ENCODE results near the gene SNUPN. TPM values are rescaled to one million over a fixed set of nuclear protein-coding genes. Genes with fewer than 3 reads are reported as not detected.

SNUPN gene
- total and polyA plus RNA-seq, 2 of the 4 experiments (the other 2 are of a cell fraction) = 23.8 to 24.1 TPM

DNA sequence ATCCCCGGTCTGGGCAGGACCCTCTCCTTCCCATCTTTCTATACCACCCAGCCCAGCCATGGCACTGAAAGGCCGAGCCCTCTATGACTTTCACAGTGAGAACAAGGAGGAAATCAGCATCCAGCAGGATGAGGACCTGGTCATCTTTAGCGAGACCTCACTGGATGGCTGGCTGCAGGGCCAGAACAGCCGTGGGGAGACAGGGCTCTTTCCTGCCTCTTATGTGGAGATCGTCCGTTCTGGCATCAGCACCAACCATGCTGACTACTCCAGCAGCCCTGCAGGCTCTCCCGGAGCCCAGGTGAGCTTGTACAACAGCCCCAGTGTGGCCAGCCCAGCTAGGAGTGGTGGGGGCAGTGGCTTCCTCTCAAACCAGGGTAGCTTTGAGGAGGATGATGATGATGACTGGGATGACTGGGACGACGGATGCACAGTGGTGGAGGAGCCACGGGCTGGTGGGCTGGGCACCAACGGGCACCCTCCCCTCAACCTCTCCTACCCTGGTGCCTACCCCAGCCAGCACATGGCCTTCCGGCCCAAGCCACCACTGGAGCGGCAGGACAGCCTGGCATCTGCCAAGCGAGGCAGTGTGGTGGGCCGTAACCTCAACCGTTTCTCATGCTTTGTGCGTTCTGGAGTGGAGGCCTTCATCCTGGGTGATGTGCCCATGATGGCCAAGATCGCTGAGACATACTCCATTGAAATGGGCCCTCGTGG lies 23.7 kb upstream of the SNUPN start:
- no peak overlapping the region for H3K18ac ChIP-seq (ENCODE audit: low read depth, low read length)
- peak overlapping the region; percentile 100 for H2AK9ac ChIP-seq (replicated peaks; ENCODE audit: low read depth, low read length, poor library complexity)
- H3K14ac ChIP-seq (replicated peaks; ENCODE audit: low read depth, low read length) = peak overlapping the region; percentile 99
- no peaks in the 10 kb centered on the region for H3K27me3 ChIP-seq (ENCODE audit: control insufficient read depth, insufficient read depth, low read length)
- POLR2A ChIA-PET (ENCODE audit: unreplicated experiment) = interaction anchor here (1.0 kb wide), 2 partner anchors 12 to 196 kb away, joined by 3 to 12 read pairs; no protein-coding TSS in a partner anchor
- peak overlapping the region; percentile 64; the same call in 1 of the 2 replicates for H2BK120ac ChIP-seq (ENCODE audit: low read depth, low read length)
- H3K56ac ChIP-seq (ENCODE audit: extremely low read depth, insufficient read depth, low read length) = peak overlapping the region; percentile 93; the same call in 1 of the 2 replicates
- DNase-seq (no peak), ATAC-seq (ENCODE audit: low read depth) (no peak)
- no peak for TF ChIP-seq CEBPB (IDR thresholded peaks at IDR 0.05; ENCODE audit: low read depth, low read length)
- TF ChIP-seq CHD1 (IDR thresholded peaks at IDR 0.05; ENCODE audit: low read depth, low read length) = no peak
- no peak for TF ChIP-seq ELK1 (IDR thresholded peaks at IDR 0.05; ENCODE audit: borderline replicate concordance, low read depth, low read length)
- no peak for TF ChIP-seq MAFK (IDR thresholded peaks at IDR 0.05; ENCODE audit: low read depth, low read length)
- TF ChIP-seq FOS (IDR thresholded peaks at IDR 0.05; ENCODE audit: low read depth, low read length) = no peak
- no peak for TF ChIP-seq RCOR1 (IDR thresholded peaks at IDR 0.05; ENCODE audit: insufficient replicate concordance, low read length)
- no peak for TF ChIP-seq MXI1 (IDR thresholded peaks at IDR 0.05; ENCODE audit: borderline replicate concordance, low read depth, low read length)
- TF ChIP-seq NFE2L2 (IDR thresholded peaks at IDR 0.05; ENCODE audit: low read depth, low read length) = no peak
- TF ChIP-seq MAZ (IDR thresholded peaks at IDR 0.05; ENCODE audit: borderline replicate concordance, low read depth, low read length) = no peak
- no peak for TF ChIP-seq POLR2A (IDR thresholded peaks at IDR 0.05; ENCODE audit: low read depth, low read length)
- TF ChIP-seq BHLHE40 (IDR thresholded peaks at IDR 0.05; ENCODE audit: low read depth, low read length) = no peak
- no peak for TF ChIP-seq SMC3 (IDR thresholded peaks at IDR 0.05; ENCODE audit: low read depth, low read length)
- no peak for TF ChIP-seq USF2 (IDR thresholded peaks at IDR 0.05; ENCODE audit: low read depth, low read length)
- peak overlapping the region; percentile 92 for H3K4me2 ChIP-seq (ENCODE audit: low read depth, low read length)
- peak overlapping the region; percentile 91 to 95; a peak in 3 of 4 replicates for H4K8ac ChIP-seq (ENCODE audit: low read depth in 2 of 2, low read length in 2 of 2)
- BruUV-seq (replicated peaks) = no TSS peak
- H3K27ac ChIP-seq (ENCODE audit: insufficient read depth, low read length) = peak overlapping the region; percentile 94
- WGBS, 2 experiments (ENCODE audit: extremely low coverage in 2 of 2, insufficient read length in 1 of 2) = 85% methylated on average over 4 of the region's 19 CpGs; no CpG with 5 or more reads in 1 of the 2 experiments
- peaks cover 29 to 83% of the 10 kb centered on the region in 2 experiments for H3K79me1 ChIP-seq (ENCODE audit: low read depth in 1 of 2, low read length in 2 of 2)
- peak overlapping the region; percentile 99 for H3K9ac ChIP-seq (ENCODE audit: low read depth, low read length)
- H2BK15ac ChIP-seq (ENCODE audit: low read depth, low read length) = peak overlapping the region; percentile 55; the same call in 1 of the 3 replicates
- H3K4ac ChIP-seq (ENCODE audit: low read depth, low read length) = peak overlapping the region; percentile 98
- peak overlapping the region; percentile 97 for H4K91ac ChIP-seq (ENCODE audit: insufficient read depth, low read depth, low read length)
- H2BK5ac ChIP-seq (ENCODE audit: low read depth, low read length, poor library complexity, severe bottlenecking) = peak overlapping the region; percentile 95
- no peak overlapping the region for H4K5ac ChIP-seq (ENCODE audit: low read depth, low read length)
- peaks cover 44% of the 10 kb centered on the region for H3K4me1 ChIP-seq (ENCODE audit: control insufficient read depth, insufficient read depth, low read length)
- peak overlapping the region; percentile 94 for H2AFZ ChIP-seq (replicated peaks; ENCODE audit: low read length, poor library complexity)
- in situ Hi-C loops (cut with MboI; ENCODE audit: low sequenced_read_pairs) (no loop called here), dilution Hi-C loops (cut with HindIII; ENCODE audit: low sequenced_read_pairs, unreplicated experiment) (no loop called here), intact Hi-C loops (cut with micrococcal nuclease) (no loop called here)
- H2AK5ac ChIP-seq (ENCODE audit: low read depth, low read length) = peak overlapping the region; percentile 87
- H2BK20ac ChIP-seq (ENCODE audit: low read depth, low read length) = 0 out of 2 replicates have a peak overlapping the region, but pooled peaks have one; percentile 3
- peaks cover 32% of the 10 kb centered on the region for H3K36me3 ChIP-seq (ENCODE audit: control insufficient read depth, insufficient read depth, low read length)
- peaks cover 54% of the 10 kb centered on the region for H4K20me1 ChIP-seq (ENCODE audit: insufficient read depth, low read length)
- no peaks in the 10 kb centered on the region for H3K9me3 ChIP-seq (ENCODE audit: control insufficient read depth, insufficient read depth, low read length)
- H3K23ac ChIP-seq (ENCODE audit: low read depth, low read length) = peak overlapping the region; percentile 99
- peak overlapping the region; percentile 88 for H3K4me3 ChIP-seq (ENCODE audit: insufficient read depth, low read depth, low read length)
- CTCF ChIA-PET = no interaction called here
- peaks cover 38% of the 10 kb centered on the region for H3K9me1 ChIP-seq (ENCODE audit: insufficient read depth, low read length)
